ENCODE data around the gene TMEM120A. TPM values are rescaled to one million over a fixed set of nuclear protein-coding genes. Genes with fewer than 3 reads are reported as not detected.

The TMEM120A gene
- total and polyA plus RNA-seq, 5 experiments from 2014 or later, result 12.2 to 31.4 (median 15.6) TPM

DNA sequence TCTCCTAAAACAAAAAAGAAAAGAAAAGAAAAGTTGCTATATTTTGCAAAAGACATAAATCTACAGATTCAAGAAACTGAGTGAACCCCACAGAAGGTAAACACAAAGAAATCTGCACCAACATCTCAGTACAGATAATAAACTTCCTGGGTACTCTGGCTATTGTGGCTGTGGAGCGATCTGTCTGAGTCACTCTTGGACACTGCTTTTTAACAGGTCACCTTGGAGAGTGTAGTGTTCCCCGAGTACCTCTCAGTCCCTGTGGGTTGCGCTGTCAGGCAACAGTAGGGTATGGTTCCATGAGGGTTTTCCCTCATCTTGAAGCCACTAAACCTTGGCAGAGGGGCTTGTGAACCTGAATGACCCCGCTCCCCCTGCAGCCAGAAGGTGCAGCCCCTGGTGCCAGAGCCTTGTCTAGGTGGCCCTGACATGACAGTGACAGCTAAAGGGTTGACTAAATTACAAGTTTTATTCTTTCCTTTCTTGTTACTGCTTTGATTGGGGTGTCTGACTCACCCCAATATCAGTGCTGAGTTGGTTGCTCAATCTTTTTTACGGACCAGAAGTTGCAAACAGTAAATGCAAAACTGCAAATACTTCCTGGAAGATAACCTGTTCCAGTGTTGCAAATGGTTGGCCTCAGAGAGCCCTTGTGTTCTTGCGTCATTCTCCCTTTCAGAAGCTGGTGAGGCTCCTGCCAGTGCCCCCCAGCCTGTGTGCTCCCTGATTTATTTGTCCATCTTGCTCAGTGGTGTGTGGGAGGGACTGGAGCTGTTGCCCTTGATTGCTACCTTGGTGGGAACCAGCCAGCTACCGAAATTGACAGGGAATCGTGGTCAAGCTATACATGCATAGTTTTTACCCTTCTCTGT is 48.9 kb downstream of the TMEM120A start:
- ATAC-seq, result peak in 1 of 2 donors; percentile 21
- H3K27ac Mint-ChIP-seq, result peak overlapping the region in 5 of 10 donors; percentile 31 to 81 (median 36)
- peak overlapping the region in 1 of 10 donors; percentile 37 for H3K4me3 Mint-ChIP-seq
- no peak for DNase-seq
- POLR2A ChIA-PET, result interaction anchor here (0.6 to 1.4 kb wide), 3 partner anchors 29 to 517 kb away, joined by 3 to 5 read pairs (median 3); no protein-coding TSS in a partner anchor
- no peaks in the 10 kb centered on the region for H3K27me3 Mint-ChIP-seq
- no peaks in the 10 kb centered on the region for H3K9me3 Mint-ChIP-seq
- peaks cover 10 to 38% (median 22%) of the 10 kb centered on the region in 4 donors for H3K4me1 Mint-ChIP-seq
- H3K36me3 Mint-ChIP-seq, result peaks cover 0 to 10% (median 3%) of the 10 kb centered on the region in 3 donors

DNA sequence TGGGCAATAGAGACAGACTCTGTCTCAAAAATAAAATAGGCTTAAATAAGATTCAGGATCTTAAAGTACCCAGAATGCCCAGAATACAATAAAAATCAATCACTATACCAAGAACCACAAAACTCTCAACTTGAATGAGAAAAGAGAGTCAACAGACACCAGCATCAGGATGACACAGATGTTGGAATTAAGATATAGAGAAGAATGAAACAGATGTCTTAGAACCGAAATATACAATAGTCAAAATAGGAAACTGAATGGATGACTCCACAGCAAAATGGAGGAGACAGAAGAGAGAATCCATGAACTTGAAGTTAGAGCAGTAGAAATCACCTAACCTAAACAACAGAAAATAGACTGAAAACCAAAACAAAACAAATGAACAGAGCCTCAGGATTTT is 49.9 kb downstream of the TMEM120A start:
- POLR2A ChIA-PET, result no interaction called here
- no peak for ATAC-seq
- H3K4me3 Mint-ChIP-seq, result peak overlapping the region in 1 of 10 donors; percentile 24

GRCh38 chr7:75943864-75944263 is 50.5 kb downstream of the TMEM120A start:
- Mint-ChIP-seq H3K4me3 (no peak overlapping the region), H3K27me3 (no peaks in the 10 kb centered on the region), H3K4me1 (peaks cover 6 to 34% (median 21%) of the 10 kb centered on the region in 4 donors), H3K36me3 (peaks cover 0 to 10% (median 3%) of the 10 kb centered on the region in 3 donors), H3K9me3 (no peaks in the 10 kb centered on the region), H3K27ac (no peak overlapping the region)
- DNase-seq (no peak), ATAC-seq (no peak)
- POLR2A ChIA-PET, result no interaction called here

More for the DNA sequence above, 49.9 kb downstream of the TMEM120A start:
- Mint-ChIP-seq H3K36me3 (peaks cover 0 to 10% (median 3%) of the 10 kb centered on the region in 3 donors), H3K27ac (no peak overlapping the region), H3K27me3 (no peaks in the 10 kb centered on the region), H3K4me1 (peaks cover 6 to 38% (median 22%) of the 10 kb centered on the region in 4 donors), H3K9me3 (no peaks in the 10 kb centered on the region)
- DNase-seq, result no peak

- Mint-ChIP-seq H3K9me3 (peaks cover 0 to 4% (median 0%) of the 10 kb centered on the region in 9 donors), H3K36me3 (peaks cover 4 to 10% (median 6%) of the 10 kb centered on the region in 3 donors), H3K27me3 (no peaks in the 10 kb centered on the region), H3K4me3 (no peak overlapping the region), H3K27ac (peak overlapping the region in 1 of 10 donors; percentile 70), H3K4me1 (peaks cover 3 to 8% (median 7%) of the 10 kb centered on the region in 4 donors)
- no peak for DNase-seq
- POLR2A ChIA-PET, result no interaction called here
- ATAC-seq, result no peak
Measured at GRCh38 chr7:75938921-75939320, 55.5 kb downstream of the TMEM120A start.

DNA sequence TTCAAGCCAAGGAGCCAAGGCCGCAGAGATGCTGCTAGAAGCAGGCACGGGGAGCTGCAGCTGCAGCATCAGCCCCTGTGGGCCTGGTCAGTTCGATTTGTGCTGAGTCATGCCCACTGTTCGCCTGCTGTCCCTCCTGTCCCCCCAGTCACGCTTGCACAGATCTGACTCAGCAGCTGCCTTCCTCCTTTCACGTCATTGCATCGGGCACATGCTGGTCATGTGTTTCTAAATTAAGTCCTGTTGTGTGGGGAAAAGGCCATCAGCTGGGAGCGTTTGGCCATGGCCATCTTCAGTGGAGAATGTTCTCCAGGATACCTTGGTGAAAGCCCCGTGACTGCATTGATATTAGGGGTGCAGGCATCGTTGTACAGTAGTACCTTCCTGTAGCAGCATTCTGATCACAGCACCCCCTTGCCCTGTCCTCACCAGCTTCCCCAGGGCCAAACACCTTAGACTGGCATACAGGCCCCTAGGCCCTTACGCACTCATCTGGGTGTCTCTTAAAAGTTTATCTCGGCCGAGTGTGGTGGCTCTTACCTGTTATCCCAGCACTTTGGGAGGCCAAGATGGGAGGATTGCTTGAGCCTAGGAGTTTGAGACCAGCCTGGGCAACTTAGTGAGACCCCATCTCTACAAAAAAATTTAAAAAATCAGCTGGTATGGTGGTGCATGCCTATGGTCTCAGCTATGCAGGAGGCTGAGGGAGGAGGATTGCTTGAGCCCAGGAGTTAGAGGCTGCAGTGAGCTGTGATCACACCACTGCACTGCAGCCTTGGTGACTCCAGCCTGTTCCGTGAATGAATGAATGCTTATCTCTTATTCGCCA is 56.2 kb downstream of the TMEM120A start:
- Mint-ChIP-seq H3K36me3 (peaks cover 6 to 12% (median 8%) of the 10 kb centered on the region in 3 donors), H3K27me3 (no peaks in the 10 kb centered on the region), H3K4me1 (peaks cover 6 to 11% (median 11%) of the 10 kb centered on the region in 4 donors), H3K27ac (peak overlapping the region in 1 of 10 donors; percentile 53), H3K4me3 (no peak overlapping the region), H3K9me3 (peaks cover 0 to 7% (median 0%) of the 10 kb centered on the region in 9 donors)
- DNase-seq (no peak), ATAC-seq (no peak)
- POLR2A ChIA-PET, result no interaction called here

Other genes with a start within 250 kb of the TMEM120A start
- not detected for gene CCL26, start 222.4 kb downstream of the TMEM120A start, total RNA-seq
- not detected for gene CCL26, start 222.4 kb downstream of the TMEM120A start, polyA plus RNA-seq
- gene CCL24, start 180.8 kb downstream of the TMEM120A start, total RNA-seq, result not detected
- not detected for gene CCL24, start 180.8 kb downstream of the TMEM120A start, polyA plus RNA-seq
- gene RHBDD2, start 115.6 kb downstream of the TMEM120A start, total RNA-seq, result 10 to 100 TPM; 47.1 to 49.8 TPM
- gene RHBDD2, start 115.6 kb downstream of the TMEM120A start, polyA plus RNA-seq, result 10 to 100 TPM; 73.7 to 89.0 (median 73.7) TPM
- gene POR, start 79.4 kb downstream of the TMEM120A start, total RNA-seq, result 10 to 100 TPM; 74.4 to 80.3 TPM
- 10 to 100 TPM; 32.6 to 51.0 (median 45.2) TPM for gene POR, start 79.4 kb downstream of the TMEM120A start, polyA plus RNA-seq
- gene STYXL1, start 53.4 kb upstream of the TMEM120A start, total RNA-seq, result 10 to 100 TPM; 21.8 to 25.1 TPM
- gene STYXL1, start 53.4 kb upstream of the TMEM120A start, polyA plus RNA-seq, result 10 to 100 TPM; 52.7 to 61.9 (median 55.7) TPM
- 10 to 100 TPM; 74.8 to 82.0 TPM for gene MDH2, start 53.5 kb upstream of the TMEM120A start, total RNA-seq
- gene MDH2, start 53.5 kb upstream of the TMEM120A start, polyA plus RNA-seq, result 100 to 1,000 TPM; 131 to 153 (median 149) TPM
- gene SRRM3, start 207.3 kb upstream of the TMEM120A start, total RNA-seq, result not detected
- not detected for gene SRRM3, start 207.3 kb upstream of the TMEM120A start, polyA plus RNA-seq

Measured in naive thymus-derived CD8-positive, alpha-beta T cell (primary cell).